NCI-H82 treated with DMSO at 0.1 percent for 48 hours (cell line): ENCODE measurements around the gene VWA5B2.
A peak's percentile ranks its signal among the peaks of the same experiment; 100 is the strongest.
"Not testable (repeated sequence)": the region's sequence is repeated elsewhere in the genome, so short reads cannot be mapped to it uniquely, and the experiment has no call there.

Source experiments
- DNase-seq: peaks from one replicate; lab custom pipeline; 2025; ENCODE audit not compliant: unreplicated experiment; lab: John Stamatoyannopoulos, UW

Gene VWA5B2

DNA sequence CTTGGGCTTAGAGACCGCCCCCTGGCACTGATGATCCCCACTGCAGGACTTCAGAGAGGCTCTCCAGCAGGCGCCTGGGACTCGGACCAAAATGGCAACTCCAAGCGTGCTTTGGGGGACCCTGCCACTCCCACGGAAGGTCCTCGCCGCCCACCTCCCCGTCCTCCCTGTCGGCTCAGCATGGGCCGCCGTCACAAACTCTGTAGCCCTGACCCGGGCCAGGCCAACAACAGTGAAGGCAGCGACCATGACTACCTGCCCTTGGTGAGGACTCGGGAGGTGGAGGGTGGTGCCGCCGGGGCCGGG, 11.7 kb downstream of the VWA5B2 start:
- DNase-seq = no peak

DNA sequence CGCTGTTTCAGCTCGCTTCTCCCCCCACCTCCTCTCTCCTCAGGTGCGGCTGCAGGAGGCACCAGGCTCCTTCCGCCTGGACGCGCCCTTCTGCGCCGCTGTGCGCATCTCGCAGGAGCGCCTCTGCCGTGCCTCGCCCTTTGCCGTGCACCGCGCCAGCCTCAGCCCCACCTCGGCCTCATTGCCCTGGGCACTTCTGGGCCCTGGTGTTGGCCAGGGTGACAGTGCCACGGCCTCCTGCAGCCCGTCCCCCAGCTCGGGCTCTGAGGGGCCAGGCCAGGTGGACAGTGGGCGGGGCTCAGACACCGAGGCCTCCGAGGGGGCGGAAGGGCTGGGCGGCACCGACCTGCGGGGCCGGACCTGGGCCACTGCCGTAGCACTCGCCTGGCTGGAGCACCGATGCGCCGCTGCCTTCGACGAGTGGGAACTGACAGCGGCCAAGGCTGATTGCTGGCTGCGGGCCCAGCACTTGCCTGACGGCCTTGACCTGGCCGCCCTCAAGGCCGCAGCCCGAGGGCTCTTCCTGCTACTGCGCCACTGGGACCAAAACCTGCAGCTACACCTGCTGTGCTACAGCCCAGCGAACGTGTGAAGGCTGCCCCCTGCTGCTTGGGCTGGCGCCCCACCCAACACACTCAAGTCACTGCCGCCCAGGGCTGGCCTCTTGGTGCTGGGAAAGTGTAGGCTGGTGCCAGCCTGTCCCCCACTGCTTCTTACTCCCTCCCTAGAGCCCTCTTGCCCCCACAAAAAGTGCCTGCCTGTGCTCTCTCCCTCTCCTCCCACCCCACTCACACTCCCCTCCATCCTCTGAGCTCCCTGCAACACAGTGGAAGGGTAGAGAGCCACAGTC, 12.3 kb downstream of the VWA5B2 start:
- DNase-seq = no peak

DNA sequence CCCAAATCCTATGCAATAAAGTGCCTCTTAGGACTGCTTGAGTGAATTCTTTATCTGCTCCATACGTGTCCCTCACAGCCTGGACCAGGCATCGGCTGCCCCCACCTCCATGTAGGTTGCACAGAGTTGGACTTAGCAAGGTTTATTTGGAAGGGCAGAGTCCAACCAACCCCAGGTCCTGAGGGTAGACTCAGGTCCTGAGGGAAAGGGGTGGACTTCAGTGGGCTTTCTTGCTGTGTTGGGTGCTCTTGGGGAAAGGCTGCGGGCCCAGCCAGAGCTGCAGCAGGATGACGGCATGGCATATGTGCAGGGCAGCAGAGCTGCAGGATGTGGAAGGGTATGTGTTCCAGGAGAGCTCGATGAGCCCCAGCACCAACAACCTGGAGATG, 12.9 kb downstream of the VWA5B2 start:
- DNase-seq = no peak

DNA sequence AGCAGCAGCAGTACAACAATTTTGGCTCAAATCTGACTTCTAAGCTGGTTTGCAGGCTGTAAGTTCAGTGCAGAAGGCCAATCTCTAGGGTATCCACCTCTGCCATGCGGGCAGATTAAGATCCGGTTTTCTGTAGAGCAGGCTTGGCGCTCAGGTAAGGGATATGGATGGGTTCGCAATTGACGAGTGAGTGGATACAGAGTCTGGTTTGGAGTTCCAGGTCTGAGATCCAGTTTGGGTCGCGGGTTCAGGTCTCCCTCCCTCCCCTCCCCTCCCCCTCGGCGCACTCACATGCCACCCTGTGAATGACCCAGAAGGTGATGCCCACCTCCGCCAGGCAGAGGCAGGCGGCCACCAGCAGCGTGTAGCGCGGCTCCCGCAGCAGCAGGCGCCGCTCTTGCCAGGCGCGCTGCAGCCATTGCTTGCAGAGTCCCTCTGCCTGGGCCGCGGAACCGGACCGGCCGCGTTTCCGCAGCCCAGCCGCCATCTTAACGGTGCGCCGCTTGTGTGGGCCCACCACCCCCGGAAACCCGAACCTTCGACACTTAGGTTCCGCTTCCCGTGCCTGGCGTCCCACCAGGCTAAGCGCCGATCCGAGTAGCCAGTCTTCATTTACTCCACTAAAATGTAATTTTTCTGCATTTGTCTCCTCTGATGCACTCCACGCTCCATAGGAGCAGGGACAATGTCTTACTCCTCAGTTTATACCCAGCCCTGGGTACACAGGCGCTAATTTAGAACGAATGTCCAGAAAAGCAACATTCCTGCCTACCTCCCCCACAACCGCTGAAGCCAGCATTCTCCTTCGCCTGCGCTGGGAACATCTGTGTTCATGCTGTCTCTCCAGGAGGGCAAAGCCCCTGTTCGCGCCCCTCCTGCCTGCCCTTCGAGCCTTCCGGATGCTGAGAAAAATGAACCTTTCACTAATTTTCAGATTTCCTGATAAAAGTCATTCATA, 19.3 kb downstream of the VWA5B2 start, which contains the start of gene ALG3:
Gene ALG3 (minus strand): TSS at position 509 of the 958 bp plus-strand sequence. CDS start 22 bp downstream, at position 487.
- peak; percentile 66 for DNase-seq

DNA sequence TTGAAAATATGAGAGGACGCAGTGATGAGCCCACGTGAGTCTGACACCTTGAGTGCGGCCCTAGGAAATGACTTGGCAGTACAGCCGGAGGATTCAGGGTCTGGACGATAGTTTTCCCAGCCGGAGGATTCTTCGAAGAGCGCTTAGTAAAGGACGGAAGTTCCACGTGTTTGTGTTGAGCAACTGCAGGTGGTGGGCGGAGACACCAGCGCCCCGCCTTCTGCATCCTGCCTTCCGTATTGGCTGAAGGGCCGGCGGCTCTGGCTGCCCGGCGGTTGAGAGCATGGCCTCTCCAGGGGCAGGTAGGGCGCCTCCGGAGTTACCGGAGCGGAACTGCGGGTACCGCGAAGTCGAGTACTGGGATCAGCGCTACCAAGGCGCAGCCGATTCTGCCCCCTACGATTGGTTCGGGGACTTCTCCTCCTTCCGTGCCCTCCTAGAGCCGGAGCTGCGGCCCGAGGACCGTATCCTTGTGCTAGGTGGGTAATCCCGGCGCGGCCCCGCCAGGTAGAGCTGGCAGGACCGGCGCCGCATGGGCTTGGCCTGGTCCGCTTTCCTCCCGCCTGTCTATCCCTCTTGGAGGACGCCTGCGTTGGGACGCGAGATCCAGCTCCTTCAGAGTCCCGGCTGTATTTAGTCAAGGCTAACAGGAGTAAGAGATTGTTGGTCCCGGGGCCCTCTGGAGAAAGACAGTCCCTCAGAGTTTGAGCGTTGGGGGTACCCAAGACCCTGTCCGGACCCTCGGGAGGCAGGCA, 20.2 kb downstream of the VWA5B2 start, which contains the start of gene EEF1AKMT4:
Gene EEF1AKMT4 (plus strand): TSS at position 261 of the 755 bp plus-strand sequence. CDS start 23 bp downstream, at position 284.
- DNase-seq = peak; percentile 100

DNA sequence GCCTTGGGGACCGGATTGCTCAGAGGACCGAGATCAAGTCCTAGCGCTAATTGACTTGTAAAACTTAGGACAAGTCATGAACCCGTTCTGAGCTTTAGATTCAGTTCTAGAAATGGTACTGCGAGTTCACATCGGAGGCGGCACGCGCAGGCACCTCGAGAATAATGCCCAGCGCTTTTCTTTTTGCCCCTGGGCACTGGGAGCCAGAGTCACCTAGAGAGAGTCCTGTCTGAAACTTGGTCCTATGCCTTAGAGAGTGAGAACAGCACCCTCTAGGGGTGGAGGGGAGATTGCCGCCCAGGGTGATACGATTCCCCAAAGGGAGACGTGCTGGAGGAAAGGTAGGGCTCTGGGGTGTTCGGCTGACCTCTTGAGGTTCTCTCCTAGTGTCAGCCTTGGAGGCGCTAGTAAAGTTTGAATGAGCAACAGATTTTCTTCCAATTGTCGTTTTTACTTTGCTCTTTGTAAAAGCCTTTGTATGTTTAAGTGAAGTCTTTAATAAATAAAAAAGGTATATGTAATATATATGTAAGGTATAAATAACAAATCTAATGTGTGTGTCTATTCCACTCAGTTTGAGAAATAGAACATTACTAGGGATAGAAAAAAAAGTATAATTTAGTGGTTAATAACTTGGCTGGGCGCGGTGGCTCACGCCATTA, 20.9 kb downstream of the VWA5B2 start:
- DNase-seq = peak; percentile 95

DNA sequence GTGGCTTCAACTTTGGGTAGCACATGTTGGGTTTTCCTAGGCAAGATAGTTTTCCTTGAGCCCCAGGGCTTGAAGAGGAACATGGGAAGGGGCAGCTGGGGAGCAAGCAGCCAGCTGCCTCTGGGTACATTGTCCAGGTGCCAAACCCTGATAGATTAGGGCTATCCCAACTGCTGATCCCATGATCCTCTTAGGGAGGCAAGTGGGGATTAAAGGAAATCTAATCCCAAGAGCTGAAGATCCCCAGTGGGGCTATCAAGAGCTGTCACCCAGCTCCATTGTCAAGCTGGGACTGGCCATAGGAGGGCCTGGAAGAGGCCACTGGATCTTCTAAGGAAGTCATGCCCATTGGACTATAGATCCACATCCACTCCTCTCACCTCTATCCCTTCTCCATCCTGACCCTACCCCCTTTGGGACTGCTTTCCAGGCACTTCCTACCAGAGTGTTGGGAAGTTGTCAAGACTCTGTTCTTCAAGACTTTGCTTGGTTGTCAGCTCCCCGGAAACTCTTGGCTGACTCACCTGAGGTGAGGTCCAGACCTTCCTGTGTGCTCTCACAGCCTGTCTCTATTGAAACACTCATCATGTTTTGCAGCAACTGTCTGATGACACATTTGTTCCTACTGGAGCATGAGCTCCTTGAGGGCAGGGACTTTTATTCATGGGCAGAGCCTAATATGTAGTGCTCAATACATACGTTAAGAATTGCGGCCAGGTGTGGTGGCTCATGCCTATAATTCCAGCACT, 26.1 kb downstream of the VWA5B2 start:
- DNase-seq = peak; percentile 95

DNA sequence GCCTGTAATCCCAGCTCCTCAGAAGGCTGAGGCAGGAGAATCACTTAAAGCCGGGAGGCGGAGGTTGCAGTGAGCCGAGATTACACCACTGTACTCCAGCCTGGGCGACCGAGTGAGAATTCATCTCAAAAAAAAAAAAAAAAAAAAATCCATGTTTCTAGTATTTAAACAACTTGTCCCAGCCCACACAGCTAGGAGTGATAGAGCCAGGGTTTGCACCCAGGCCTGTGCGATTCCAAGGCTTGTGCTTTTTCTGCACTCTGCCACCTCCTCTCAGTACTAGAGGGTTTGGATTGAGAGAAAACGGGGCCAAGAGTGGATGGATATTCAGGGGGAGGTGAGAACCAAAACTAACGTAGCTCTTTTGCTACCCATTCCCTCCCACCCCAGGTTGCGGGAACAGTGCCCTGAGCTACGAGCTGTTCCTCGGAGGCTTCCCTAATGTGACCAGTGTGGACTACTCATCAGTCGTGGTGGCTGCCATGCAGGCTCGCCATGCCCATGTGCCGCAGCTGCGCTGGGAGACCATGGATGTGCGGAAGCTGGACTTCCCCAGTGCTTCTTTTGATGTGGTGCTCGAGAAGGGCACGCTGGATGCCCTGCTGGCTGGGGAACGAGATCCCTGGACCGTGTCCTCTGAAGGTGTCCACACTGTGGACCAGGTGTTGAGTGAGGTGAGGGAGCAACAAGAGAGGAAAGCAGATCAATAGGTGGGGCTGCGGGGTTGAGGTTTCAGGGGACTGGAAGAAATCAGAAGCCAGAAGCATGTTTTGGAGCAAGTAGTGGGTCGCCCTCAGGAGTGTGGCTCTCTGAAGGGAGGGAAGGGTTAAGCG, 27.9 kb downstream of the VWA5B2 start:
- DNase-seq = no peak

DNA sequence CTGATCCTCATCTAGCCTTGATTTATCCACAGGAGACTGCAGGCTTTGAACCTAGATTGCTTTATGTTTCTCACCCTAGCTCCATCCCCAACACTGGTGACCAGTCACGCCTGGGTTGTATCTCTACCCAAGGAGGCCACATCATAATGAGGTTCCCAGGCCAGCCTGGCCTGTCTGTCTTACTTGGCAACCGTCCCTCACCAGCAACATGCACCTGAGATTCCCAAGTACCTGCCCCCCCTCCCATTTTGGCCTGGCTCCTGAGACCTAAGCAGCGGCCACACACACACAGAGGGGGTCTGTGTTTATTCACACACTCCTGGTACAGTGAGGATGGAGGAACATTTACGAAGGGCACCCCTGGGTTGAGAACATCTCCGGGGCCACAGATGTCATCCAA, 29.5 kb downstream of the VWA5B2 start:
- DNase-seq = no peak

DNA sequence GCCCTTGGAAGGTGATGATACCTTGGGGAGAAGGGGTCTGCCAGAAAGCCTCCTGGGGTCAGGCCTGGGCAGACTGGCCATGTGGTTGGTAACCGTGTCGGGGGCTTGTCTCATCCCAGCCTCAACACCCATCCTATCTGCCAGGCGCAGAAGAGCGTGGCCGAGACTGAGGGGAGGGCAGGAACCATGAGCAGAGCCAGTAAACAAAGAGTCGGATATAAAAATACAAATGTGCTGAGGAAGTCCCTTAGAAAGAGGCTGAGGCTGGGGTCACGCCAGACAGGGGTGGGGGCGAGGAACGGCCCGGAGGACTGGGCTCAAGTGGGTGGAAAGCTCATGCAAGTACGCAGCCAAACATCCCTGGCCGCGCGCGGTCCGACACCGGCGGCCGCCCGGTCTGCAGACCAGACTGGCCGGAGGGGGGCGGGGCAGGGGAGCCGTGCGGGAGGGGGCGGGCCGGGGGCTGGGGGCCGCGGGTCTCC, 30.1 kb downstream of the VWA5B2 start:
- no peak for DNase-seq

DNA sequence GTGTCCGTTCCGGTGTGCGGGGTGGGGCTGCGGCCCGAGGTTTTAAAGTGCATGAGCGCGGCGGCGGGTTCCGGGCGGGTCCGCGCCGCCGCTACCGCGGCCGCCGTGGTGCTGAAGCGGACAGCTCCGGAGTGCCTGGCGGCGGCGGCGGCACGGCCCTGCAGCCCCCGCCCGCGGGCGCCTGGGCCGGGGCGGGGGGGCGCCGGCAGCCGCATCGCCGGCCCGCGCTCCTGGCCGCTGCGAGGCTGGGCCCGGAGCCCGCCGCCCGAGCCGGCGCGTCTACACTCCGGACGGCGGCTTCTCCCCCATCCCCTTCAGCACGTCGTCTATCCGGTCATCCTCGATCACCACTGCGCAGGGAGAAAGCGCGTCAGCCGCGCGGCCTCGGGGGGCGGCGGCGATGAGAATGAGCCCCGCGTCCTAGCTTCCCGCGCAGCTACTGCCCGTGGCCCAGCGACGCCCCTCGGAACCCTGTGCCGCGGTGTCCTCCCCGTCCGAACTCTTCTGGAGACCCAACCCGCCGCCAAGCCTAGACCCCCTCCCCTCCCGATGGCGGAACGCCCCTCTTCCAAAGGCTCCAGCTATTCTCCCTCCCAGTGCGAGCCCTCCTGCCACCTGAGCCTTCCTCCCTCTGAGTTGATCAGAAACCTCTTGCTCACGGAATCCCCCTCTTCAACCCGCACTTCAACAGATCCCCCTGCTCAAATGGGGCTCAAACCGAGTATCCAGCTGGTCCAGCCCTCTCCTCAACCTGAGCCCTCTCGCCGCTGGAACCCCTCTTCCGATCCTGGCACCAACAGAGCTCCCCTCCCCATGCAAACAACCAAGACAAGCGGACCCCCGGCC, 30.7 kb downstream of the VWA5B2 start:
- no peak for DNase-seq

DNA sequence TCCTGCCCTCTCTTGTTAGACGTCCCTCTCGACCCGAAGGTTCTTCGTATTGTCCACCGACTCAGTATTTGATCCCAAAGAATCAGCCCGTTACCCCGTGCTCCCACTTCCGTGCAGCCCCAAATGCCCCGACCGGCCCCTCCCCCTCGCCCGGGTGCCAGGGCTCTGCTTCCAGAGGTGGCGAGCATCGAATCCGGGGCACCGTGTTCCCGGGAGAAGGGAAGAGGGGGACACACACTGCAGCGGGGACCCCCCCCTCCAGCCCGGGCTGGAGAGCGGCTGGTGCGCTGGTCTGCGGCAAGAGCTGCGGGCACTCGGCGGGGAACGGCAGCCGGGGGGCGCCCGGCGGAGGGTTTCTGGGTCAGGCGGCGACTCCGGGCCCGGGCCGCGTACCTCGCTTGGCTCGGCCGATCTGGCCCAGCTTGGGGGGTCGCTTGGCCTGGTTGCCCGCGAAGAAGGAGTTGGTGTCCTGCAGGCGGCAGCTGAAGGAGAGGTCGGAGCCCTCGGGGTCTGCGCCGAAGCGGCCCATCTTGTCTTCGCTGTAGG, 31.4 kb downstream of the VWA5B2 start:
- no peak for DNase-seq

DNA sequence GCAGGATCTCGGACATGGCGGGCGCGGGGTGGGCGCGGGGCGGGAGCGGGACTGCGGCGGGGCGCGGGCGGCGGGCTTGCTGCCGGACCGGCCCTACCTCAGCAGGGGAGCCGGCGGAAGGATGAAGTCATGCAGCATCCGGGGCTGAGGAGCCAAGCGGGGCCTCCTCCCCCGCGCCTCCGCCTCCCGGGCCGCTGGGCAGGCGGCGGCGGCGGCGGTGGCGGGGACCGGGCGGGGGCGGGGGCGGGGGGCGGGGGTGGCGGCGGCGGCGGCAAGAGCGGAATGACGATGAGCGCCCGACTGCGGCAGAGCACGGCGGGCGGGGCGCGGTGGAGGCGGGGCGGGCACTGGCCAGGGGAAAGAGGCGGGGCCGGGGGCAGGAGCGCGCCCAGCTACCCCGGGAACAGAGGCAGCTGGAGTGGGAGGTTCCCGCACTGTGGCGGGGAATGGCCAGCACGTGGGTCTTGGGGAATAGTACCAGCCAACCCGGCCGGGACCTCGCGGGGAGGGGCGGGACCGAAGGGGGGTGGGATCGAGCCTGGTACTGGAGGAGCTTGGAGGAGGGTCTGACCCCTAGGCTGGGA, 32.0 kb downstream of the VWA5B2 start, which contains the start of gene CAMK2N2:
Gene CAMK2N2 (minus strand): TSS at position 284 of the 584 bp plus-strand sequence. CDS start 268 bp downstream, at position 16.
- DNase-seq = peak; percentile 89

DNA sequence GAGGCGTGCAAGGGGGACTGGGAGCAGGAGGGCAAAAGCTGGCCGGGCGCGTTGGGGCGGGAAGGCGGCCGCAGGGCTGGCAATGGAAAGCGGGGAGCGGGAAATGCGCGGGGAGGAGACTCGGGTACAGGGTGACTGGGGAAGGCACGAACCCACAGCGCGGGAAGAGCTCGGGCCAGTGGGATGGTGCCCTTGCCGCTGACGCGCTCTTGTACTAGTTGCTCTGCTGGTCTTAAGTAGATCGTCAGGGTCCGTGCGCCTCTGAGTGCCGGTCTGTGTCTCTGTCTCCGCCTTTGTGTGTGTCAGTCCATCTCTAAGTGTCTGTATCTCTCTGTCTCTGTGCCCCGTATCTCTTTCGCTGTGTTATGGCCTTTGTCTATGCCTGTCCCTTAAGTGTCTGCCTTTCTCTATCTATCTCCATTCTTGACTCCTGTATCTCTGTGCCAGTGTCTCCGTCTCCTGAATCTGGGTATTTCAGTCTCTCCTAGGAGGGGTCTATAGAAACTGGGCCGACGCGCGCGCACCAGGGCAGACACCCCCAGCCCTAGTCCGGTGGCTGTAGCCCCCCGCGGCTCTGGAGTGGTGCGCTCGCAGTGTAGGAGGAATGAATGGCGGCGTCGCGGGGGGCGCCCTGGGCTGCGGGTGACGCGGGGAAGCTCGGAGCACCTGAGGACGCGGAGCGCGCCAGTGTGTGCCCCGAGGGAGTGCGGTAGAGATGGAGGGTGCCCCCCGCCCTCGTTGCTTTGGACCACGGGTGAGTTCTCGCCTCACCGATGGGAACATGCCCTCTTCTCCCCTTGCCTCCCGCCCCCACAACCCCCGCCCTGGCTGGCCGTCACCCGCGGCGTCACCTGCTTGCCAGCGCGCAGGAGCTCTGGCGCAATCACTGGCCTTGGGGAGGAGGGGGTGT, 32.7 kb downstream of the VWA5B2 start:
- peak; percentile 67 for DNase-seq

DNA sequence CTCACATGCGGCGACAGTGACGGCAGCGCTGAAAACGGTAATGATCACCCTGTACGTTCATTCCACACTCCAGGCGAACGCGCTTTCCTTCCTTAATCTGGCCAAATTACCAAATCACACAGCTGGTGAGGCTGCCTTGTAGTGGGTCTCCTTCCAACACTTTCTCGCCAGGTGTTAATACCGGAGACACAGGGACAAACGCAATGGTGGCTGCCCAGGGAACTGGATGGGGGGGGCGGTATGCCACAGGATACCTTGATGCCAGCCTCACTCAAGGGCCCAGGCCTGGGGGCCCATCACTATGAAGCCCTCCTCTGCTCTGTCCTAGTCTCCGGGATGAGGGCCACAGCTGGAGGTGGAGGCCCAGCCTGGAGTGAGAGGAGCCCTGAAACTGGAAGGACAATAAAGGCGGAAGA, 33.4 kb downstream of the VWA5B2 start:
- no peak for DNase-seq

DNA sequence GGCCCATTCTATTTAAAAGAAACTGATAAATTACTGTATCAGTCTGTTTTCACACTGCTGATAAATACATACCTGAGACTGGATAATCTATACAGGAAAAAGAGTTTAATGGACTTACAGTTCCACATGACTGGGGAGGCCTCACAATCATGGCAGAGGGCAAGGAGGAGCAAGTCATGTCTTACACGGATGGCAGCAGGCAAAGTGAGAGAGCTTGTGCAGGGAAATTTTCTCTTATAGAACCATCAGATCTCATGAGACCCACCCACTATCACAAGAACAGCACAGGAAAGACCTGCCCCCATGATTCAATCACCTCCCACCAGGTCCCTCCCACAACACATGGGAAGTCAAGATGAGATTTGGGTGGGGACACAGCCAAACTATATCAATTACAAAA, 37.9 kb downstream of the VWA5B2 start:
- DNase-seq = not testable (repeated sequence)
